Stimulated activated CD4-positive, alpha-beta T cell treated with anti-CD3 and anti-CD28 coated beads, Interleukin-12 subunit alpha, Interleukin-12 subunit beta, amount 100 ng/mL, for 24 hours (primary cell): ENCODE measurements around the gene CKMT1B.
"Not testable (repeated sequence)": the region's sequence is repeated elsewhere in the genome, so short reads cannot be mapped to it uniquely, and the experiment has no call there.

Source experiments
- DNase-seq, 2 experiments: peaks; one replicate each; pipeline ENCODE4 v3.0.0-alpha.2; 2020; ENCODE audit warnings: low read depth in 2 of 2

Gene CKMT1B

DNA sequence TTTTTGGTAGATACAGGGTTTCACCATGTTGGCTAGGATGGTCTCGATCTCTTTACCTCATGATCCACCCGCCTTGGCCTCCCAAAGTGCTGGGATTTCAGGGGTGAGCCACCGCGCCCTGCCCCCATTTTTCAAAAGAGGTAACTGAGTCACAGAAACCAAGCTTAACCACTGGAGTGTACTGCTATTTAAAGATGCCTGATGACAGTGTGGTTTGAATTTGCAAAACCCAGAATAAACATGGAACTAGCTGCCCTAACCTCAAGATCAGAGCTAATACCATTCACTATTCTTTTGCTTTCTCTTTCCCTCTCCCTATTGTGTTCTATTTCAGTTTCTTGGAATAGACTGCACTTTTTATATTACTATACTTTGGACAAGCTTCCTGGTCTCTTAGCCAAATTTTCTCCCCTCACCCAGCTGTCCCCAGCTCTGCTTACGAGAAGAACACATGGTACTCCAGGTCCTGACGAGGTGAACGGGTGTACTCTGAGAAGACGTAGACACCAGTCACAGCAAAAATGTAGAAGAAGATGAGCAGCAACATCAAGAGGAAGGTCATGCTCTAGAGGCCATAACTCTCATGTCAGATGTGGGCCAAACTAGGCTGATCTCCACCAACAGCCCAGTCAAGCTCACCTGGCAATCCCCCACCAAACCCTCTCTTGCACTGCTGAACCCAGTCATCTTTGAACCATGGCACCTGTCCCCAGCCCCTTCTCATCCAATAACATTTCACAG lies 44.8 kb downstream of the CKMT1B start:
- not testable (repeated sequence) for DNase-seq
